Right ventricle myocardium inferior (tissue), 1 donor: ENCODE measurements around the gene CA5B. TPM values are rescaled to one million over a fixed set of nuclear protein-coding genes. Genes with fewer than 3 reads are reported as not detected.
"Not testable (repeated sequence)": the region's sequence is repeated elsewhere in the genome, so short reads cannot be mapped to it uniquely, and the experiment has no call there.

Experiments
- ATAC-seq: fragments of 200-7000 bp; cut with Tn5 transposase; one replicate; pipeline ENCODE4 v1.9.1; 2020; ENCODE audit warnings: mild to moderate bottlenecking, moderate library complexity
- DNase-seq: peaks from one replicate; pipeline ENCODE4 v3.0.0; 2021; ENCODE audit errors: missing footprints
- intact Hi-C: fragments of 100-400 bp; cut with DNase I; formaldehyde crosslinking; loops from one replicate; pipeline ENCODE4 v1.11.0; 2022
- total RNA-seq: library from RNA; stranded (reverse); fragmentation: NEBNext Ultra II Directional; extraction: Animal tissue kit (Norgen Biotek cat#: 25700); gene quantifications from one replicate; pipeline ENCODE4 v1.2.1, GENCODE V29; 2021
- donor health status: DM: no; HTN: yes; CAD: no; lungs with severe emphysema.

The CA5B gene
- total RNA-seq, 1 donor from 2014 or later = 2.4 TPM

DNA sequence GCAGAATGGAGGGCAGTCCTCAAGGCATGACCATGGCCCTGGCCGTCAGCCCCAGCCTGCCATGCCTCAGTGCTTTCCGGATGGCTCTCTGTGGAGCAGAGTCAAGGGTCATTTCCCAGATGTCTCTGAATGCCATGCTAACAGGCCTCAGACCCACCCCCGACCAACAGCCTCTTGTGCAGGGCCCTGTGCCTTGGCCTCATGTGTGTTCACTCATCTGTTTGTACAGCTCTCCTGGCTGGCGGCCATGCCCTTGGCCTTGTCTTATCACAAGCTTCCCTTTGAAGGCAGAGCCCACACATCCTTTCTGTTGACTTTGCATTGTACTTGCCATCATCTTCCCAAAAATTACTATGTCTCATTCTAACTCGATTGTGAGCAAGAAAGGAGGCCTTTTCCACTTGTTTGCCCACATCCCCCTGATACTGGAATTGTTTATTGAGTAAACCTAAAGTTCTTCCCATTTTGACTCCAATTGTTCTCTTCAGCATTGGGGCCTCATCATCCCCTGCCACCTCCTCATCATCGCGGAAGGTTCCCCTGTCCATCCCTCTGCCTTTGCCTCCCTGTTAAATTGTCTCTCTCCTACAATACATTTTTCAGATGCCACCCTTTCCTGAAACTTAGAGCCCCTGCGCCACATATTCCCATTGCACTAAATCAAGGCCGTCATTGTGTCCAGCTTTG is 6.3 kb downstream of the CA5B start:
- intact Hi-C loops = no loop called here
- ATAC-seq (no peak), DNase-seq (no peak)

DNA sequence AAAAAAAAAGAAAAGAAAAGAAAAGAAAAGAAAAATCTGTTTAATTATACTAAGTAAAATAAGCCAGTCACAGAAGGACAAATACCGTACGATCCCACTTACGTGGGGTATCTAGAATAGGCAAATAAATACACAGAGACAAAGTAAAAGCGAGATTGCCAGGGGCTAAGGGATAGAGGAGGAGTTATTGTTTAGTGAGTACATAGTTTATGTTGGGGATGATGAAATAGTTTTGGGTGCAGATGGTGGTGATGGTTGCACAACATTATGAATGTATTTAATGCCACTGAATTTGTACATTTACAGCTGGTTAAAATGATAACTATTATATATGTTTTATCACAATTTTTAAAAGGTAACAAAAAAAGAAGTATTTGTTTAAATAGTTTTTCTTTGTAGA is 7.1 kb downstream of the CA5B start:
- ATAC-seq (no peak), DNase-seq (no peak)
- intact Hi-C loops = no loop called here

DNA sequence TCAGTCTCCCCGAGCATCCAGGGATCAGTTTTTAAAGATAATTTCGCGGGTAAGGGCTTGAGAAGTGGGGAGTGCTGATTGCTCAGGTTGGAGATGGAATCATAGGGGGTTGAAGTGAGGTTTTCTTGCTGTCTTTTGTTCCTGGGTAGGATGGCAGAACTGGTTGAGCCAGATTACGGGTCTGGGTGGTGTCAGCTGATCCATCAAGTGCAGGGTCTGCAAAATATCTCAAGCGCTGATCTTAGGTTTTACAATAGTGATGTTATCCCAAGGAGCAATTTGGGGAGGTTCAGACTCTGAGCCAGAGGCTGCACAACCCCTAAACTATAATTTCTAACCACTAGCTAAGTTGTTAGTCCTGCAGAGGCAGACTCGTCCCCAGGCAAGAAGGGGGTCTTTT is 8.6 kb downstream of the CA5B start:
- DNase-seq, intact Hi-C loops, ATAC-seq: not testable (repeated sequence)

DNA sequence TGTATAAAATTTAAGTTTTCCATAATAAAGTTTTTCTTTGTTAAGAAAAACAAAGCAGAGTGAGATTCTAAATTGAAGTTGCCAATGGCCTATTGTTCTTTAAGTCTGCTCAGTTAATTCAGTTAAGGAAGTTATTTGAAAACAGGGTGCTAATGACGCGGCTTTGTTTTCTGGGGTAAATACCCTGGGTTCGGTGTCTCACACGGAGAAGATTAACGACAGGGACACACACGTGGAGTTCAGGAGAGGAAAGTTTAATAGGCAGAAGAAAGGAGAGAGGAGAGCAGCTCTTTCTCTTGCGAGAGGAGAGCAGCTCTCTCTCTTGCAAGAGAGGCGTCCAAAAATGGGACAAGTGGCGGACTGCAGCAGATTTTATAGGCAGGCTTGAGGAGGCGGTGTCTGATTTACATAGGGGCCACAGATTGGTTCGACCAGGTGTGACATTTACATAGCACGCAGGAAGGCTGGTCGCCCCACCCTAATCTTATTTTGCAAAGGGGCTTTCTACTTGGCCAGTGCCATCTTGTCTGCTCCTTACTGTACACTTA is 9.6 kb downstream of the CA5B start:
- ATAC-seq (no peak), DNase-seq (no peak)
- intact Hi-C loops = no loop called here

DNA sequence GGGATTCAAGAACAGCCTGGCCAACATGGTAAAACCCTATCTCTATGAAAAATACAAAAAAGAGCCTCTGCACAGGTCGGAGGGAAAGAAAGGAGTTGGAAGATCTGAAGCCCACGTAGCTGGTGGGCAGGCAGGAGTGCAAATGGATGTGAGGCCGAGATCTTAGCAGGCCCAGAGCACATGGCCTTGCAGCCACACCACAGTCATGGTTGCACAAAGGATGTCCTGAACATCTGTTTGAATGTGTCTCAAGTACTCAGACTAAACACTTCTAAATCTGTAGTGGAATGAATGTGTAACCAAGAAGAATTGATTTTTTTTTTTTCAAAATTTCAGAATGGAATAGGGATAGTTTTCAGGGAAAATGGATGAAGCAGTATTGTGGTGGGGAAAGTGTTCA is 10.8 kb downstream of the CA5B start:
- ATAC-seq = no peak

DNA sequence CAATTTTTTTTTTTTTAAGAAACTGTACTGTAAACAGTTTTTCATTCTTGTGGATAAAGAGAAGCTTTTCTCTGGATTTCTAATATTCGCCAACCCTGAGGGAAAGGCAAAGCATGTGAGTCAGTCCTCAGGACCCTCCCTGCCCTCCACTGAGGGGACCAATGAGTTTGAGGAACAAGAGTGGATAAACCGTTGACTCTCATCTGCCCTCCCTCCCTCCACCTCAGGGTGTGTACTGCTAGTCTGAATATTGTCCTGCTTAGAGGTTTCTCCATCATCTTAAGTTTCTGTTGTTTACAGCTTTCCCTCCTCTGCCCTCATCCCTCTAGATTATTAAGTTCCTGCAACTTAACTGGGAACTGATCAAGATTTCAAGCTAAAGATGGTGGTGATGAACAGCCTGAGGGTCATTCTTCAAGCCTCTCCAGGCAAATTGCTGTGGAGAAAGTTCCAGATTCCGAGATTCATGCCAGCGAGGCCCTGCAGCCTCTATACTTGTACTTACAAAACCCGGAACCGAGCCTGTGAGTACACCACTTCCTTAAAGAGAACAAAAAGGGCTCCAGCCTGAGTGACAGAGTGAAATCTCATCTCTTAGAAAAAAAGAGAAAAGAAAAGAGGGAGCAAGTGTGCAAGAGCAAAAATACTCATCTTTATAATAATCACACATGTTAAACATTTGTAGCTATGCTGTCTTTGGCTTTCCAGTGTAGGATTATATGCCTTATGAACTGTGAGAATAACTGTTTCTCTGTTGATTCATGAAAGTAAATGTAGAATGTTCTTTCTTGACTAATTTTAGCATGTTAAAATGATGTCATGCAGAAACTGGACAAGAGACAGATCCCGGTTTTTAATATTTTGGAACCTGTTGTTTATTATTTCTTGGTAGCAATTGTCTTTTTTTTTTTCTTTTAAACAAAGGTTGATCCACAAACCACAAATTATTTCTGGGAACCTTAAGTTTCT is 11.9 kb downstream of the CA5B start:
- DNase-seq (no peak), ATAC-seq (peak; percentile 57)
- intact Hi-C loops = no loop called here

More for the DNA sequence above, 10.8 kb downstream of the CA5B start:
- DNase-seq = no peak
- intact Hi-C loops = no loop called here

DNA sequence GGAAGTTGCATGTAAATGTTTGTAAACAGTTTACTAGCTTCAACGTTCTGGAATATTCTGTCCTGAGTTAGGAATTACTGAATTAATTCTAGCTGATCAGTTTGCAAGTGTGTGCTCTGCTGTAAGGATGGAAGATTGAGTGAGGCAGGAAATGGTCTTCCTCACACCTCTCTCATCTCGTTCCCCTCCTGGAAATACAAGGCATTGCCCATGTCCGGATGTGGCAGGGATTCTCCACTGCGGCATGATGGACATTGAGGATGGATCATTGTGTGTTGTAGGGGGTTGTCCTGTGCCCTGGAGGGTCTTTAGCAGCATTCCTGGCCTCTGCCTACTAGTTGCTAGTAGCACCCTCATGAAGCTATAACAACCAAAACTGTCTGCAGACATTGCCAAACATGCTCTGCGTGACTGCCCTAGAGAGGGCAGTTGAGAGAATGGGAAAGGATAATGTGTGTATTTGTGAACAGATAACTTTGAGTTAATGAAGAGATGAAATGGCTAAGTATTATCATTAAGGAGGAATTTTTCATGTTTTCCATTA is 12.6 kb downstream of the CA5B start:
- no peak for ATAC-seq
- intact Hi-C loops = no loop called here
- no peak for DNase-seq

DNA sequence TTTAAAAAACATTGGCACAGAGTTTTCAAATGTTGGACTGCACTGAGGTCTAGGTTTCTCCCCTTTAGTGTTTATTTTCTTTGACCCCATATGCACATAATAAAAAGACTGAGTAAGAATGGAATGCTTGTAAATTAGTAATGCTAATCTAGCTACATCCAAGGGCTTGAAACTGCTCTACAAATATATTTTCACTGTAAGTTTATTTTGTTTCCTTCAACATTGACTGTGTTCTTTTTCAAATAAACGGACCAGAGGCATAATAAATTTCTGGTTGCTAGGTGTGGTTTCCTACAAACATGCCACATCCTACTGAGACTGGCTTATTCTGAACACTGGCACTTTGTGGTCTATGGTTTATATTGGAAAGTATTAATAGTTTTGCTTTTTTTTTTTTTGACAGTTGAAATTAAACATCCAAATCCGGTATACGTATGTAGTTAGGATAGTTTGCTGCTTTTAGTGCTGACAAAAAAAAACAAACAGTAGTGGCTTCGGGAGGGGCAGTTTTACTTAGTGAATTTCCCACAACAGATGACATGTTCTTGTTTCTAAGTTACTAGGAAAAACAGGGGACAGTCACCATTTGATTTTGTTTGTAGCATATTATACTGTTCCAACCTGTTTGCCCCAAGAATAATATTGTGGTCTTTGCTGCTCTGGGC is 13.2 kb downstream of the CA5B start:
- intact Hi-C loops = no loop called here
- ATAC-seq (peak; percentile 50), DNase-seq (no peak)

DNA sequence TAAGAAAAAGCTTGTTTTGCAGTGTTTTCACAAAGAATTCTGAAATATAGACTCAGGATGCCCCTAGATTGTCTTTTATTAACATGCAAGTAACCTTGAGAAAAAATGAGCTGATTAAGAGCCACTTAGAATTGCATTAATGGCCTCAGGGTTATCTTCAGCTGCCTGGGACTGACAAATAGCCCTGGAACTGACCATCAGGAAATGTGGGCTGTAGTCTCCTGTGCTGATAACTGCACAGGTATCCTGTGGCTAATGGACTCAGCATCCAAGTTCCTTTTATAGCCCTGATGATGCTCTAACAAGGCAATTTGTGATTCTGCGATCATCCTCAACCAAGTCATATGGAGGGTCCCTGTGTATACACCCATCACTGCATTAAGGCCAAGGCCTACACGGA is 17.0 kb downstream of the CA5B start:
- intact Hi-C loops = no loop called here
- DNase-seq (no peak), ATAC-seq (no peak)

DNA sequence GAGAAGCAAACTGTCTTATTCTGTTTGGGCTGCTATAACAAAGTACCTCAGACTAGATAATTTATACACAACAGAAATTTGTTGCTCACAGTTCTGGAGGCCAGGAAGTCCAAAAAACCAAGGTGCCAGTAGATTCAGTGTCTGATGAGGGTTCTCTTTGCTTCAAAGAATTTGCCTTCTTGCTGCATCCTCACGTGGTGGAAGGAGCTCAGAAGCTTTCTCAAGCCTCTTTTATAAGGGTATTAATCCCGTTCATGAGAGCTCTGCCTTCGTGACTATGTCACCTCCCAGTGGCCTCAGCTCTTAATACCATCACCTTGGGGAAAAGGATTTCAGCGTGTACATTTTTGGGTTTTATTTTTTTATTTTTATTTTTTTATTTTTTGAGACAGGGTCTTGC is 20.1 kb downstream of the CA5B start:
- intact Hi-C loops = no loop called here
- ATAC-seq (no peak), DNase-seq (no peak)

DNA sequence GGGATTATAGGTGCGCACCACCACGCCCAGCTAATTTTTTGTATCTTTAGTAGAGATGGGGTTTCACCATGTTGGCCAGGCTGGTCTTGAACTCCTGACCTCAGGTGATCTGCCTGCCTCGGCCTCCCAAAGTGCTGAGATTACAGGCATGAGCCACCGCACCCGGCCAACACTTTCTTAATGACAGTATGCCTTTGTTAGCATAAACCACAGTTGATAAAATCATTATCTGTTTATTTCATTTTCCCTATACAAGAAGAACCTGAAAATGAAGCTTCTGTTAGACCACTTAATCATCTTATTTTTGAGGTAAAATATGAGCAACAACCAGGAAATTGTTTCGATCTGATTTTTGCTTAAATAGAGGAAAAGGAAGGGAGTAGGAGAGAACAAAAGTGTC is 21.8 kb downstream of the CA5B start:
- DNase-seq, ATAC-seq, intact Hi-C loops: not testable (repeated sequence)

DNA sequence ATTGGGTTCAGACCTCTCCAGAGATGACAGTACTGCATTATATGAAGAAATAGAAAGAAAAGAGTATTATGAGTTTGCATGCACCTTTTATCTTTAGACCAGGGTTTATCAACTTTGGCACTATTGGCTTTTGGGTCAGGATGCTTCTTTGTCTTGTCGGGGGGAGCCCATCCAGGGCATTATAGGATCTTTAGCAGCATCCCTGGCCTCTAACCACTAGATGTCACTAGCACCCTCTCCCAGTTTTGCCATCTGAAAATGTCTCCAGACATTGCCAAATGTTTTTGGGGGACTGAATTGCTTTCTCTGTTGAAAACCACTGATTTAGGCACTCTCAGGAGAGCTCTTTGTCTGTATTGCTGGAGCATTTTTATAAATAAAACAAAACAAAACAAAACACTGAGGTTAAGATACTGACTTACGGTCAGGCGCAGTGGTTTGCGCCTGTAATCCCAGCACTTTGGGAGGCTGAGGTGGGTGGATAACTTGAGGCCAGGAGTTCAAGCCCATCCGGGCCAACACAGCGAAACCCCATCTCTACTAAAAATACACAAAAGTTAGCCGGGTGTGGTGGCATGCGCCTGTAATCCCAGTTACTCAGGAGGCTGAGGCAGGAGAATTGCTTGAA is 23.6 kb downstream of the CA5B start:
- intact Hi-C loops = loop anchor here (1.0 kb wide), 1 partner anchor 212 kb away; no protein-coding TSS in a partner anchor
- DNase-seq (no peak), ATAC-seq (no peak)

DNA sequence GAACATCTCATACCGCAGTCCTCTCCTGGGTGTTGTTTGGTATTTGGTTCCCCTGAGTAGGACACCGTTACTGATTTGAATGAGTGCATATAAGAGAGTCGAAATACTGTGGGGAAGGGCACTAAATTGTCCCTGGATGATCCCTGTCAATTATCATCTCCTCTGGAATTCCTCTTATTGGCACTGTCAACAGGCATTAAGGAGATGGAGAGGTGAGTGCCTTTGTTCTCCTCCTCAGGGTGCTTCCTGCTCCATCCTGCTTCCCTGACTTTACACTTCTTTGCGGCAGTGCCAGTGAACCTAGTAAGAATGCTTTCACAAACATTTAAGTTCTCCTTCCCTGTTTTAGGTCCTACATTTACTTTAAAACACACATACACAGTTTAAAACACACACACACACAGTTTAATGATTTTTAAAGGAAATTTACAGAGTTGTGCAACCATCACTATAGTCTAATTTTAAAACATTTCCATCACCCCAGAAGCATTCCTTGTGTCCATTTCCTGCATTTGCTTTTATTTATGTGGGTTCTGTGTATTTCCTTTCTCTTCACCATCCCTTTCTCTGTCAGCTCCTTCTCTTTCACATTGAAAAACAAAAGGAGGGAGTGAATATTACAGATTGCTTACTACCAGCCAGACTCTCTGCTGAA is 31.4 kb downstream of the CA5B start:
- no peak for DNase-seq
- no peak for ATAC-seq
- intact Hi-C loops = no loop called here

DNA sequence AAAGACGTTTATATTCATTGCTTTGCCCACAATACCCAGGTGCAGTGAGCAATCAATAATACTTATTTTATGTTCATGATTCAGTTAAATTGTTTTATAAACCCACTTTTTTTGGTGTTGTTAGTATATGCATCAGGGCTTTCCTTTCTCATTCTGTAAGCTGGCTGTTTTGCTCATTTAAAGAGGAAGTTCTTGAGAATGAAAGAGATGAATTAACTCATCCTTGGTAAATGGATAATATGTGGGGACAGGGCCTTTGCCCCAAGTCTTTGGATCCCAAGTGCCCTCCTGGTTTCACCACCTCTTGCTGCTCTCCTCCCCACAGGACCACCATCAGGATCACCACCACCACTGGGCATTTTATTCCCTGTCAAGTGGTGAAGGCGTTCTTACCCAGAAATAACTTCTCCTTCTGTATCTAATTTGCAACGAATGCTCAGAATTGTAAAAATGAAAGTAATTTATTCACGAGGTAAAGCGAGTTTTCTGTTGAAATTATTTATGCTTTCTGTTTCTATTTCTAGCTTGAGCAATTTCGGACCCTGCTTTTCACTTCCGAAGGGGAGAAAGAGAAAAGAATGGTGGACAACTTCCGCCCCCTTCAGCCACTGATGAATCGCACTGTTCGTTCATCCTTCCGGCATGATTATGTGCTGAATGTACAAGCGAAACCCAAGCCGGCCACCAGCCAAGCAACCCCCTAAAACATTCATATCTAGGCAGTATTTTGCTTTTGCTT is 44.1 kb downstream of the CA5B start:
- intact Hi-C loops = no loop called here
- no peak for ATAC-seq
- no peak for DNase-seq

DNA sequence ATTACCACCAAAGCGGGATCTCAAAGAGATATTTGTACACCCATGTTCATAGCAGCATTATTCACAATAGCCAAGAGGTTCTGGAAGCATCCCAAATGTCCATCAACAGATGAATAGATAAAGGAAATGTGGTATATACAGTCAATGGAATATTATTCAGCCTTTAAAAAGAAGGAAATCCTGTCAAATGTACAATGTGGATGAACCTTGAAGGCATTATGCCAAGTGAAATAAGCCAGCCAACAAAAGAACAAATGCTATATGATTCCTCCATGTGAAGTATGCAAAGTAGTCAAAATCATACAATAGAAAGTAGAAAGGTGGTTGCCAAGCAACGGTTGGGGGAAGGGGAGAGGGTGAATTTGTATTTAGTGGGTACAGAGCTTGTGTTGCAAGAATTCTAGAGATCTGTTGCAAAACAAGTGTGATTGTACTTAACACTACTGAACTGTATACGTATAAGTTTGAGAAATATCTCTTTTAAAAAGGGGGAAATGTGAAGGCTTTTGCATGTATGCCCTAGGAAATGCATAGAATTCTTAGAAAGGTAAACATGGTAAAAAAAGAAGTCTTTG is 47.2 kb downstream of the CA5B start:
- intact Hi-C loops = no loop called here
- DNase-seq (no peak), ATAC-seq (no peak)

DNA sequence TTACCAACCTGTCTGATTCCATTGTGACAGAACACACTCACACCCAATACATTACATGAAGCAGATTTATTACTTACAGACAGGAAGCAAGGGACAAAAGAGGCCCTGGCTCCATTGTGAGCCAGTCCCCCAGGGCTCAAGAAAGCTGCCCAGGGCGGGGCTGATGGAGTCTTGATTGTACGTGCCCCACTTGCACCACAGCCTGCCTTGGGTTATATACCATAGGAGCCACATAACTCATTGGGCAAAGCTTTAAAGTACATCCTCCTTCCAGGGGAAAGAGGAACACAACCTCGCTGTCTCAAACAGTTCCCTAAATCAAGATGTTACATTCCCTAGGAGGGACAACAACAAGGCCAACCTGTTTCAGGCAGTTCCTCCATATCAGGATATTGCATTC is 48.8 kb downstream of the CA5B start:
- no peak for ATAC-seq
- intact Hi-C loops = no loop called here
- no peak for DNase-seq
